Measurements from ENCODE around the gene CEP85. TPM values are rescaled to one million over a fixed set of nuclear protein-coding genes. Genes with fewer than 3 reads are reported as not detected.

The CEP85 gene
- total RNA-seq, 1 experiment from 2014 or later = 51.8 TPM

DNA sequence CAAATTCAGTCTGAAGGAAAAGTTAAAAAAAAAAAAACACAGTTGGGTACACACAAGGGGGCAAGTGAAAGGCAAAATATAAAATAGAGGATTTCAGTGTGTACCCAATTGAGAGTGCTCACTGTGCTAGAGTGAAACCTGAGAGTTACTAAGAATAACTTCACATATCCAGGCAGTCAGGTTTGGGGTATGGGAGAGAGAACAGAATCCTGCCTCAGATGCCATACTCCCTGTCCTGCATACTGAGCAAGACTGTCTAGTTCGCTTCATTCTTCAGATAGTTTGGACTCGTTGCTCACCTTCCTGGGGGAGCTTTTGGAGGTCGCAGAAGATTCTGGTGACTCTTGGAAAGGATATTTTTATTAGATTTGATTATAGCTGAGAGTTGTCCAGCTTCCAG, 20.4 kb downstream of the CEP85 start:
- in situ Hi-C loops (cut with HindIII; ENCODE audit: low pct_unique_long_range_greater_than_20kb, low sequenced_read_pairs) (no loop called here), intact Hi-C loops (cut with micrococcal nuclease; ENCODE audit: unreplicated experiment) (no loop called here)
- ChIA-PET CTCF (no interaction called here), POLR2A (no interaction called here)
- DNase-seq (ENCODE audit: low read depth, low spot score) = no peak
- no peaks in the 10 kb centered on the region for H3K4me1 ChIP-seq (ENCODE audit: control insufficient read depth, insufficient read depth, low read length)
- H3K36me3 ChIP-seq (ENCODE audit: control insufficient read depth, insufficient read depth, low read length) = peaks cover 25% of the 10 kb centered on the region
- no peak overlapping the region for H3K27ac ChIP-seq (ENCODE audit: low read length)
- no peak for ATAC-seq
- no peaks in the 10 kb centered on the region for H3K9me3 ChIP-seq (ENCODE audit: control insufficient read depth, insufficient read depth, low read depth, low read length)
- no peak for TF ChIP-seq SIN3A (IDR thresholded peaks at IDR 0.05; ENCODE audit: borderline replicate concordance, insufficient read depth, low read depth, low read length)
- no peak for TF ChIP-seq TCF7L2 (IDR thresholded peaks at IDR 0.05; ENCODE audit: low read depth, low read length)
- TF ChIP-seq, protein P1, sequence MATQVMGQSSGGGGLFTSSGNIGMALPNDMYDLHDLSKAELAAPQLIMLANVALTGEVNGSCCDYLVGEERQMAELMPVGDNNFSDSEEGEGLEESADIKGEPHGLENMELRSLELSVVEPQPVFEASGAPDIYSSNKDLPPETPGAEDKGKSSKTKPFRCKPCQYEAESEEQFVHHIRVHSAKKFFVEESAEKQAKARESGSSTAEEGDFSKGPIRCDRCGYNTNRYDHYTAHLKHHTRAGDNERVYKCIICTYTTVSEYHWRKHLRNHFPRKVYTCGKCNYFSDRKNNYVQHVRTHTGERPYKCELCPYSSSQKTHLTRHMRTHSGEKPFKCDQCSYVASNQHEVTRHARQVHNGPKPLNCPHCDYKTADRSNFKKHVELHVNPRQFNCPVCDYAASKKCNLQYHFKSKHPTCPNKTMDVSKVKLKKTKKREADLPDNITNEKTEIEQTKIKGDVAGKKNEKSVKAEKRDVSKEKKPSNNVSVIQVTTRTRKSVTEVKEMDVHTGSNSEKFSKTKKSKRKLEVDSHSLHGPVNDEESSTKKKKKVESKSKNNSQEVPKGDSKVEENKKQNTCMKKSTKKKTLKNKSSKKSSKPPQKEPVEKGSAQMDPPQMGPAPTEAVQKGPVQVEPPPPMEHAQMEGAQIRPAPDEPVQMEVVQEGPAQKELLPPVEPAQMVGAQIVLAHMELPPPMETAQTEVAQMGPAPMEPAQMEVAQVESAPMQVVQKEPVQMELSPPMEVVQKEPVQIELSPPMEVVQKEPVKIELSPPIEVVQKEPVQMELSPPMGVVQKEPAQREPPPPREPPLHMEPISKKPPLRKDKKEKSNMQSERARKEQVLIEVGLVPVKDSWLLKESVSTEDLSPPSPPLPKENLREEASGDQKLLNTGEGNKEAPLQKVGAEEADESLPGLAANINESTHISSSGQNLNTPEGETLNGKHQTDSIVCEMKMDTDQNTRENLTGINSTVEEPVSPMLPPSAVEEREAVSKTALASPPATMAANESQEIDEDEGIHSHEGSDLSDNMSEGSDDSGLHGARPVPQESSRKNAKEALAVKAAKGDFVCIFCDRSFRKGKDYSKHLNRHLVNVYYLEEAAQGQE (IDR thresholded peaks at IDR 0.05; ENCODE audit: insufficient read depth in 1 of 2, low read depth in 2 of 2, low read length in 1 of 2) = no peak
- TF ChIP-seq, protein P2, sequence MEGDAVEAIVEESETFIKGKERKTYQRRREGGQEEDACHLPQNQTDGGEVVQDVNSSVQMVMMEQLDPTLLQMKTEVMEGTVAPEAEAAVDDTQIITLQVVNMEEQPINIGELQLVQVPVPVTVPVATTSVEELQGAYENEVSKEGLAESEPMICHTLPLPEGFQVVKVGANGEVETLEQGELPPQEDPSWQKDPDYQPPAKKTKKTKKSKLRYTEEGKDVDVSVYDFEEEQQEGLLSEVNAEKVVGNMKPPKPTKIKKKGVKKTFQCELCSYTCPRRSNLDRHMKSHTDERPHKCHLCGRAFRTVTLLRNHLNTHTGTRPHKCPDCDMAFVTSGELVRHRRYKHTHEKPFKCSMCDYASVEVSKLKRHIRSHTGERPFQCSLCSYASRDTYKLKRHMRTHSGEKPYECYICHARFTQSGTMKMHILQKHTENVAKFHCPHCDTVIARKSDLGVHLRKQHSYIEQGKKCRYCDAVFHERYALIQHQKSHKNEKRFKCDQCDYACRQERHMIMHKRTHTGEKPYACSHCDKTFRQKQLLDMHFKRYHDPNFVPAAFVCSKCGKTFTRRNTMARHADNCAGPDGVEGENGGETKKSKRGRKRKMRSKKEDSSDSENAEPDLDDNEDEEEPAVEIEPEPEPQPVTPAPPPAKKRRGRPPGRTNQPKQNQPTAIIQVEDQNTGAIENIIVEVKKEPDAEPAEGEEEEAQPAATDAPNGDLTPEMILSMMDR (IDR thresholded peaks at IDR 0.05) = no peak
- TF ChIP-seq POLR2AphosphoS5 (IDR thresholded peaks at IDR 0.05; ENCODE audit: low read depth, low read length) = no peak
- no peak overlapping the region for H3K4me3 ChIP-seq (ENCODE audit: low read depth in 2 of 2, low read length in 2 of 2)
- BruUV-seq (replicated peaks) = no TSS peak
- no peaks in the 10 kb centered on the region for H3K27me3 ChIP-seq (ENCODE audit: control insufficient read depth, insufficient read depth, low read length)

DNA sequence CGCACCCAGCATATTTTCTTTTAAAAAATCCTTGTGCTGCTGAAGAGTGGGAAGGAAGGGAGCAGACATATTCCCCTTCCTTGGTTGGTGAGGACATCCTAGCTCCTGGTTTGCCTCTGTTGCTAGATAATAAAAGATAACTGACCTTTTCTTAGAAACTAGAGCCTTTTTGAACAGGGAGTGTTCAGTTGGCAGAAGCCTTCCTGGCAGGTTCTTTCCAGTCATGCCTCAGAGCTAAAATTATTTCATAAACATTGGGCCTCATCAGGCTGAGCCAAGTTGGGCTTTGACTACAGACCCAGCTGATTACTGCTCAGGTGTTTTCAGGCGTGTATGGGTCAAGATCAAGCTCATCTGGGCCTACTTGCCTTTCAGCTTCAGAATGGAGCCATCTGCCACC, 23.2 kb downstream of the CEP85 start:
- Histone ChIP-seq H3K4me1 (ENCODE audit: control insufficient read depth, insufficient read depth, low read length) (no peaks in the 10 kb centered on the region), H3K27me3 (ENCODE audit: control insufficient read depth, insufficient read depth, low read length) (no peaks in the 10 kb centered on the region), H3K9me3 (ENCODE audit: control insufficient read depth, insufficient read depth, low read depth, low read length) (no peaks in the 10 kb centered on the region), H3K27ac (ENCODE audit: low read length) (no peak overlapping the region), H3K36me3 (ENCODE audit: control insufficient read depth, insufficient read depth, low read length) (peaks cover 26% of the 10 kb centered on the region), H3K4me3 (ENCODE audit: low read depth in 2 of 2, low read length in 2 of 2) (no peak overlapping the region)
- intact Hi-C loops (cut with micrococcal nuclease; ENCODE audit: unreplicated experiment) = no loop called here
- in situ Hi-C loops (cut with HindIII; ENCODE audit: low pct_unique_long_range_greater_than_20kb, low sequenced_read_pairs) = no loop called here
- DNase-seq (ENCODE audit: low read depth, low spot score) (no peak), ATAC-seq (no peak)
- POLR2A ChIA-PET = interaction anchor here (0.6 to 0.7 kb wide), 2 partner anchors 12 to 183 kb away, joined by 4 to 9 read pairs; no protein-coding TSS in a partner anchor
- BruUV-seq (replicated peaks) = no TSS peak
- CTCF ChIA-PET = interaction anchor here (0.6 to 0.7 kb wide), 2 partner anchors 16 to 68 kb away, joined by 3 to 6 read pairs; no protein-coding TSS in a partner anchor
- TF ChIP-seq, protein P2 (IDR thresholded peaks at IDR 0.05) = no peak
- TF ChIP-seq TCF7L2 (IDR thresholded peaks at IDR 0.05; ENCODE audit: low read depth, low read length) = no peak

Data from Panc1 (cell line).